GM19043 (cell line): ENCODE measurements around the gene PTGIS.

Source experiments
- ATAC-seq: cut with Tn5 transposase; IDR thresholded peaks from one replicate; pipeline ENCODE4 v1.9.1; 2021; ENCODE audit warnings: low read depth; ENCODE audit not compliant: unreplicated experiment

PTGIS gene

DNA sequence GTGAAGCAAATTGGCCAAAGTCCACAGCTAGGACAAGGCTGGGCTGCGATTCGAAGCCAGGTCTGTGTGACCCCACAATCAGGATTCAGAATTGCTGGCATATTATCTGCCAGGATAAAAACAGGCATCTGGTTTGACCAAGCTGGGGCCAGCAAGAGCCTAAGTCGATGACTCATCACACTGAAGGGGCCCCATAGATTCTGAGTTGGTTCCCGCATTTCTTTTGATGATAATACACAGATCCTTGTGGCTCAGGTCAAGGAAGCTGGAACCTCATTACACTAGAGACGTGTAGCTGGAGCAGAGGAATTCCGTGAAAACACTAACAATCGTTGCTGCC, 92.0 kb downstream of the PTGIS start:
- ATAC-seq: no peak

DNA sequence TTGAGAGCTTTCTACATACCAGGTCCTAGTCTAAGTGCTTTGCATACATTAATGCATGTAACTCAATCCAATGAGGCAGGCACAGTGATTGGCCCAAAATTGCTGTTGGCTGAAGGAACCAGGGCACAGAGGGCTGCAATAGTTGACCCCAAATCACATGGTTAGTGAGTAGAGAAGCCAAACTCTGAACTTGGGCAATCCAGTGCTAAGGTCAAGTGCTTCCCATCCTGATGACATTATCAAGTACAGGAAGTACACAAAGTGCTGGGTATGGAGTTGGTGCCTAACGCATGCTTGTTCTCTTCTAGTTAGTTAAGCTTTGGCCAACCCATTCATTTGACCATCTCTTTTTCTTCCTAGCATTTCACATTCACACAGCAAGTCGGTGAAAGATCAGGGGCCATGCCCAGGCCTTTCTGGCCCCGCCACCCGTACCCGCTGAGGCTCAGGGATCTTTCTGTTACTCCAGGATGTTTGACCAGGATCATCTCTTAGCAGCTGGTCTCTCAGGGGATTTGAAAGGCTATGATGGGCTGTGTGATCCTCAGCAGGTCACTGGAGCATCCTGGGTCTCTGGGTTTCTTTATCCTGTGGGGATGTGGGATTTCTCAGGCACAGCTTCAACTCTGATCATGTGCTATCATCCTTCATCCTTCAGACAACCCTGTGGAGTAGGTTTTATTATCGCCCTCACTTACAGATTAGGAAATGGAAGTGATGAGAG, 92.5 kb downstream of the PTGIS start:
- no peak for ATAC-seq

DNA sequence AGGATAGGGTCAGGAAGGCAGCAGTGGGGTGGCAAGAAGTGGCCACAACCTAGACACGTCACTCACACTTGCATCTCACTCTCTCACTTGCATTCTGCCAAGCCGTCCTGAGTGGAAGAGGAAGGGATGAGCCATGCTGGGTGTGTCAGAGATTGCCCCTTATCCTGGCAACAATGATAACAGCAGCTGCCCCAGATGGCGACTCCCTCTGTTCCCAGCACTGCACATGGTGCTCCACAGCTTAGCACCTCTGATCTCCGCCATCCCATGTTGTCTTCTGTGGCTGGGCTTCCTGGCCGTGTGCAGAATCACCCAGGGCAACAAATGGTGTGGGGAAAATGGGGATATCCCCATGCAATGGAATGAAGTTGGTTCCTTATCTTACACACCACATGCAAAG, 96.5 kb downstream of the PTGIS start:
- no peak for ATAC-seq

DNA sequence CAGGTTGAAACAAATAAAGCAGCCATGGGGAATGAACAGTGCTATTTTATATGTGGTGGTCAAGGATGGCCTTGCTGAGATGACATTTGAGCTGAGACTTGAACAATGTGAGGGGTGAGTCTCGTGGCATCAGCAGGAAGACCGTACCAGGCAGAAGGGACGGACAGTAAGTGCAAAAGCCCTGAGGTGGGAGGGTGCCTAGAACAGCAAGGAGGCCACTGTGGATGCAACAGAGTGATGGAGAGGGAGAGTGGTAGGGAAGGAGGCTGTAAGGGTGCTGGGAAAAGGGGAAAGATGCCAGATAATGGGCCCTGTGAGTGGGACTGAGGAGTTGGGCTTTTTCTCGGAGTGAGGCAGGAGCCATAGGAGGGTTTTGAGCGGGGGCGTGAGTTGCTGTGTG, 97.0 kb downstream of the PTGIS start:
- no peak for ATAC-seq

DNA sequence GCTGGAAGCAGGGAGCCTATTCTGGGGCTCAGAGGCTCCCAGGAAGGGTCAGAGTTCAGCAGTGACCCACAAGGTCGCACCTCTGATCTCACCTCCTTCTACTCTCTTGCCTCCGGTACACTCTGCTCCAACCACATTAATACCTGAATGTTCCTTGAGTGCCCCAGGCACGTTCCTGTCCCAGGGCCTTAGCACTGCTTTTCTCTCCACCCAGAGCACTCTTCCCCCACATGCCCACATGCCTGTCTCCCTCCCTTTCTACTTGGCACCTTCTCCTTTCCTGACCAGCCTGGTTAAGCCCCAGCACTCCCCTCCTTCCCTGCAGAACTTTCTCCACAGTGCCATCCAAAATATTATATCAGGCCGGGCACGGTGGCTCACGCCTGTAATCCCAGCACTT, 98.9 kb downstream of the PTGIS start:
- no peak for ATAC-seq

DNA sequence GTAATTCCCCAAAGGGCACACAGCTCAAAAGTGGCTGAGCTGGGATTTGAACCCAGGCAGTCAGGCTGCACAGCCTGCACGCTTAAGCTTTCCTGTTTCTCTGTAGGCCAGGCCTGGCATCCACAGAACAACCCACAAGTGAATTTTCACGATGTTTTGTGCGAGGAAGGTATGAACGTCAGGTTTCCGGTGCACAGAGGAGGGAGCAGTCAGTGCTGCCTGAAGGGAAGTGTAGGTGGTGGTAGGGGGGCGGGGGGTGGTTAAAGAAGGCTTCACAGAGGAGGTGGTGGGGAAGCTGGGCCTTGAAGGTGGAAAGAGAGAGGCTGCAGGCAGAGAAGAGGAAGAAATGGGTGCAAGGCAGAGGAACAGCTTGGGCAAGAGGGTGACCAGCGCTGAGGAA, 99.5 kb downstream of the PTGIS start:
- ATAC-seq: no peak

DNA sequence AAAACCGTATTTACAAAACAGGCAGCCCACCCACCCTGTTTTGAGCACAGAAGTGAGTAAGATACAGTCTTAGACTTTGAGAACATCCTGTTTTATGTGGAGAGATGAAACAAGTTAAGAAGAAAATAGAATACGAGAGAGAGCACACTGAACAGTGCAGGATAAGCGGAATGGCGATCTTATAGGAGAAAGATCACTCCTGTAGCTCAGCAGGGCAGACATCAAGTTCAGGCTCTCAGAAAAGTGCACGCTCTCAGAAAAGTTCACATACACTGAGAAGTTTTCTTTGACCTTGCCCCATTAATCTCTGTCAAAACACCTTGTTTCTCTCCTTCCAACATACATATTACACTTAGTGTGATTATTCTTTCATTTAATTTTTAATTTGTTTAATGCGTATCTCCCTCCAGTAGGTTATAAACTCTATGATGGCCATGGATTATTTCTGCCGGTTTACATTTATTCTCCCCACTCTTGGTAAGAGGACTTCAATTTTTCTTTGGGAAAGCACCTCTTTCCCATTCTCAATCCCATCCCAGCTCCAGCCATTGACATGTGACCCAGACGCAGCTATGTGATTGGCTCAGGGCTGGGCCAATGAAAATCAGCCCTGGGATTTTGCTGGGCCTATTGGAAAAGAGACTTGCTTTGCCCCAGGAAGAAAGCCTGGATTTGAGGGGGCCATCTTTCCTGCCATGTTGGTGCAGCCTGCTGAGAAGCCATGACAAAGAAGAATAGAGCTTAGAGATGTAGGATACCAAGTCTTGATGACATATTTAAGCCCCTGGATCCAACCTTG, 101.6 kb downstream of the PTGIS start:
- no peak for ATAC-seq

DNA sequence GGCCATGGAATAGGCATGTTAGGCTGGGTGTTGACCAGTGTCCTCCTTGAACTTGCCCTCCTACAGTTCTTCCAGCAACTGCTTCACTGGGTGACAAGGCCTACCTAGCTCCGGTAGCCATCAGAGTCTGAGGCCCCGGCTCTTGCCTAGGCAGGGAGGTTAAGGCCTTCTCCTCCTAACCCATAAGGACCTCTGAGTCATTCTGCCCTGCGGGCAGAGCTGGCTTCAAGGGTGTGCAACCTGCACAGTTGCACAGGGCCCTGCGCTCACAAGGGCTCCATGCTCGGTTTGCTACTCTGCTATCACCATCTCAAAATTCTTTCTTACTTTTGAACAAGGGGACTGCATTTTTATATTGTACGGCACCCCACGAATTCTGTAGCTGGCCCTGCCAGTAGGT, 103.4 kb downstream of the PTGIS start:
- ATAC-seq: no peak

DNA sequence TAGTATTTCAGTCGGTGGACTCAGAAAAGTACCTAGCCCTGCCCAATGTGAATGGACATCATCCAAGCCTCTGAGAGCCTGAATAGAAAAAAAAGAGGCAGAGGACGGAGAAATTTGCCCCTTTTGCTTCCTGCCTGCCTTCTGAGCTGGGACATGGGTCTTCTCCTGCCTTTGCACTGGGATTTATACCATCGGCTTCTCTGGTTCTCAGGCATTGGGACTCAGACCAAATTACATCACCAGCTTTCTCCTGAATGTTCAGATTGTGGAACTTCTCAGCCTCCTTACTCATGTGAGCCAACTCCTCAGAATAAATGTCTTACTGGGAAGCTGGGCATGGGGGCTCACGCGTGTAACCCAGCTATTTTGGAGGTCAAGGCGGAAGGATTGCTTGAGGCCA, 105.3 kb downstream of the PTGIS start:
- ATAC-seq: no peak

DNA sequence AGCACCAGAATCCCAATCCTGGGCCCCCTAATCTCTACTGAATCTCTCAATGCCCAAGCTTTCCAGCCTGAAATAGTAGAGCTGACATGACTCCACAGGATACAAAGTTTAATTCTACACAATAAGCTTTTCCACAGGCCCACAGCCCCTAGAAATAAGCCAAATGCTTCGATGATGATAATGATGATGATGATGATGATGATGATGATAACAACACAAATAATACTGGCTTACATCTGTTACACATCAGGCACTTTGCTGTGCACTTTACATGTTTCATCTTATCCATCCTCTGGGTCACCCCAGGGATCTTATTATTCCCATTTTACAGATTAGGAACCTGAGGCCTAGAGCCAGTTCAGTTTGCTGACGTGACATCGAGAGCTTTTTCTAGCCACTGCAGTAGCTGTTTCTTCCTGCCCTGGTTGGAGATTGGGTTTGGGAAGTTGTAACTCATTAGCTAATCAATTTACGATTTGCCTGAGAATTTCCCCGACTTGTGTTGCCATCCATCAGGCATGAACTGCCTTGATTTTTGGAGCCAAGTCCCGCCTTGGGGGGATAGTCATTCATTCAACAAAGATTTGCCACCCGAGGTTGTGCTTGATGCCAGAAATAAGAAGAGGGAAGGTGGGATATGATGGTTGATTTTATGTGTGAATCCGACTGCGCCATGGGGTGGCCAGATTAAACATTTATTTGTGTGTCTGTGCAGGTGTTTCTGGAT, 105.9 kb downstream of the PTGIS start:
- no peak for ATAC-seq

DNA sequence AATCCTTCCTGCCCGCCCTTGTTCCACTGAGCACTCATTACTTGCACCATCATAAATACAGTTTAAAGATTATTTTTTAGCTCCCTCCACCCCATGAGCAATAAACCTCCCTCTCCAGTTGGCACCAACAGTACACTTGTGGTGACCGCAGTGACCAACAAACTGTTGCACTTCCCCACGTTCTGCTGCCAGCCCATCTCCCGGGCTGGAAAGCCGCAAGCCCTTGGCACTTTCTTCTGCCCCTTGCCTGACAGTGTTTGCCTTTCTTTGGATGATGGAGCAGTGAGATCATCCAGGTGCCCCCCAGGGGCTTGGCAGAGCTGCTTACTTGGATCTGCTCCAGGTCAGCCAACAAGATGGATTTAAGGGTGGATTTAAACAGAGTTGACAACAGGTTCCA, 107.0 kb downstream of the PTGIS start:
- ATAC-seq: no peak

DNA sequence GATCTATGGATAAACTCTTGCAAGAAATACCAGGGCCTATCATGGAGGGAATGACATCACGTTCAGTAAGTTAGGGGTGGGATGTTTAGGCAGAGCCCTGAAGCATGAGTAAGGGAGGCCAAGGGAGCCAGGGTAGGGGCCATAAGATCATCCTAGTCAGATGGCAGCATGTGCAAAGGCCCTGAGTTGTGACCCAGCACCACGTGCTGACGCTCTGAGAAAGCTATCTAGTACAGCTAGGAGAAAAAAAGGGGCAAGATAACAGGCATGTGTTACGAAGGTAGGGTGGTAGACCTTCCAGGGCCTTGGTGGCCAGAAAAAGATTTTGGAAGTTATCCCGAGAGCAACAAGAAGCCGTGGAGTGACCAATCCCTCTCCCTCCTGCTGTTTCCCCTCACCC, 107.8 kb downstream of the PTGIS start:
- ATAC-seq: no peak

DNA sequence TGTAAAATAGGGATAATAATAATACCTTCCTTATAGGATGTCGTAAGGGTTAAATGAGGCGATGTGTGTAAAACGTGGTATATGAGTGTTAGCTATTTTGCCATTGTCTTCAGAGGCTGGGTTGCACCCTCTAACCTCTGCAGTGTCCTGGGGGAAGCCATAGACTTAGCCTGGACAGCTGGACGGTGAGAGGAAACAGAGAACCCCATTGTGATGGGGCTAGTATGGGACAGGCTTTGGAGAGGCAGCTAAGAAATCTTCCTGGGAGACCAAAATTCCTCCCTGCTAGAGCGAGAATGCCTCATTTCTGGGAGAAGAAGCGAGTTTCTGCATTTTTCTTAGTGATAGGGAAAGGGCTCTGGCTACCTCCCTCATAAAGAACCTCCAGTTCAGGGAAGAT, 108.3 kb downstream of the PTGIS start:
- ATAC-seq: no peak

DNA sequence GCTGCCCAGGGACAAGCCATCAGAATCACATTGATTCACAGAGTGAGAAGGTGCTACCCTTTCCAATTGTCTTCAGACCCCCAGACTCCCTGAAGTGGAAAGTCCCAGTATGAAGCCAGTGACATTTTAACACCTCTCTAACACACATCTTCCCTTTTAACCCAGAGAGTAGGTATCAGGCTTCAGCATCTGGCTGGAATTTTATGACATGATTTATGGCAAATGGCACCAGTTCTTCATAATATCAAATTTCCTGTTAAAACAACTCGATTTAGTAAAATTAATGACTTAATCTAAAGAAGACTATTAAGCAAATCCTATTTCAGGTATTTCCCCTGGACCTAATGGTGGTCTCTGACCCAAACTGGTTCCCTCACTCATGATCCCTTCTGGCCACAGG, 110.5 kb downstream of the PTGIS start:
- no peak for ATAC-seq

DNA sequence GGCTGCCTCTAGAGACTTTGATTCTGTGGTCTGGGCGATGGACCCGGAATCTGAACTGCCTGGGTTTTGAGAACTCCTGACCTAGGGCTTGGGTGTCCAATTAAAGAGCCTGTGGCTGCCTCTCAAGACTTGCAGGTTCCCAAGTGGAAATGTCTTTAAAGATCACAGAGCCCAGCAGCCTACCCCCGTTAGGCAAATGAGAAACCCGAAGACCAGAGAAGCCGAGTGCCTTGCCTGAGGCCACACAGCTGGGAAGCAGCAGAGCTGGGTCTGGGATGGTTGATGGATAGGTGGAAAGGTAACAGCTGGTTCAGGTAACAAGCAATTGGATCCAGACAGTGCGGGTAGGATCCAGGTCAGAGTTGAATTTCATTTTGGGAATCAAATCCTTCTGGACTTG, 111.3 kb downstream of the PTGIS start:
- ATAC-seq: no peak

DNA sequence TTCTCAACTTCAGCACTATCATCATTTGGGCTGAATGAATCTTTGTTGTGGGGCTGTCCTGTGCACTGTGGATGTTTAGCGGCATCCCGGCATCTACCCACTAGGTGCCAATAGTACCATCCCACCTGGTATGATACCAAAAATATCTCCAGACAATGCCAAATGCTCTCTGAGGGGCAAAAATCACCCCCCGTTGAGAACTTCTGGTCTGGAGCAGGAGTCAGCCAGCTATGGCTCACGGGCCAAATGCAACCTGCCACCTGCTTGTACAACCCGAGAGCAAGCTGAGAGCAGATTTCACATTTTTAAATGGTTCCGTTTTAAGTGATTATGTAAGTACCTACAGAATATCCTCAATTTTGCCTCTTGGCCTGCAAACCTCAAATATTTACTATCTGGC, 112.2 kb downstream of the PTGIS start:
- no peak for ATAC-seq
